ENCODE measurements around the gene APCDD1.

GRCh38 chr18:10463096-10463495 lies 8.7 kb downstream of the APCDD1 start:
- TF ChIP-seq ZFX (IDR thresholded peaks at IDR 0.05; ENCODE audit: borderline replicate concordance): no peak
- TF ChIP-seq CTCF (IDR thresholded peaks at IDR 0.05): no peak
